Eye (tissue), 1 donor: ENCODE results near the gene CUL1.

ENCODE experiments used
- DNase-seq: peaks from one replicate; pipeline ENCODE4 v3.0.0-alpha.2; 2015

Gene CUL1

DNA sequence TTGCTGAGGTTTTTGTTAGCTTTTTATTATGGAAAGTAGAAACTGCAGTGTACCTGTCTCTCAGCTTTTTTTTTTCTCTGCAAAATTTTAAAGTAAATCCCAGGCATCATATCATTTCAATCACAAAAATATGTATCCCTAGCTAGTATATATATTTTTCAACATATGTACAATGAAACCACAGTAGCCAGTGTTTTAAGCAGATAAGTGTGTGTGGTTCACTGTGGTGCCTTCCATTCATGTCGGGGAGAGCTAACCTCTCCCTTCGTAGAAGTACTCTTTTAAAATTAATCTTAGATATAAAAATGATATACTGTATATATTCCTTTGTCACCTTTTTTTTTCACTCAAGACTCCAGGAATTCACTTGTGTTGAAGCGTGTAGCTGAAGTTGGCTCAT, 22.7 kb downstream of the CUL1 start:
- no peak for DNase-seq

GRCh38 chr7:148722340-148723165, 23.9 kb downstream of the CUL1 start:
- no peak for DNase-seq

DNA sequence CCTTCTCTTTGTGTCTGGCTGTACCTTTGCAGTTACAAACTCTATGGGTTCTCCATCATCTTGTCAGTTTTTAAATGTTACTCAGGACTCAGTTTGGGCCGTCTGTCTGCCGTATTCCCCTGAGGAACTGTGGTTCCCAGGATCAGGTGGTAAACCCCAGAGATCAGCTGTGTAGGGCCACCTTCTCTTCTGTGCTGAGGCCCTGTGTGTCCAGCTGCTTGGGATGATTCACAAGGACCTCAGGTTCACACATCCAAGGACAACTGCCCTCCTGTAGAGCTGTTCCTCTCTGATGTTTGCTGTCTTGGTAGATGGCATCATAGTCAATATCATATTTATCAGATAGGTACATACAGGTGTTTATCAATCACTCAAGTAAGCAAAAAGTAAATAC, 24.5 kb downstream of the CUL1 start:
- DNase-seq, result no peak

DNA sequence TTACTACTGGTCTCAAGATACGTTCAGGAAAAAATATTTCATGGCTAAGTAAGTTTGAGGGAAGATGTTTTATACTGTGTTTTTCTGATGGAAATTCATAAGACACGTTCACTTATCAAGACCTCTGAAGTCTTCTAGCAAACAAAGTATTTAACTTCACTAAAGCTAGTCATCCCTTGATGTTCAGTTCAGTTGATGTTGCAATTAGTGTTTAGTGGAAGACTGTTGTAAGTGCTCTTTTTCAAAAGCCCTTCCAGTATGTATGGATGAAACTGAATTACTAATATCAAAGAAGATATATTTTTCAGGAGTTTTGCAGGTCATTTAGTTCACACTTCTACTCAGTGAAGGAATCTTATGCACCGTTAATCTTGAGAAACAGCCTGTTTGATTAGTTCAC, 25.1 kb downstream of the CUL1 start:
- DNase-seq, result peak; percentile 14

- DNase-seq, result no peak
Observed at GRCh38 chr7:148726385-148726784, 27.7 kb downstream of the CUL1 start.

GRCh38 chr7:148727501-148728278, 29.0 kb downstream of the CUL1 start:
- DNase-seq, result no peak

GRCh38 chr7:148729984-148730733, 31.5 kb downstream of the CUL1 start:
- DNase-seq, result no peak

GRCh38 chr7:148732862-148733261, 34.2 kb downstream of the CUL1 start:
- DNase-seq, result no peak

- no peak for DNase-seq
Observed at GRCh38 chr7:148733496-148733895, 34.8 kb downstream of the CUL1 start.

GRCh38 chr7:148735141-148735540, 36.4 kb downstream of the CUL1 start:
- no peak for DNase-seq

GRCh38 chr7:148735967-148736366, 37.3 kb downstream of the CUL1 start:
- no peak for DNase-seq

GRCh38 chr7:148738737-148739535, 40.2 kb downstream of the CUL1 start:
- no peak for DNase-seq

DNA sequence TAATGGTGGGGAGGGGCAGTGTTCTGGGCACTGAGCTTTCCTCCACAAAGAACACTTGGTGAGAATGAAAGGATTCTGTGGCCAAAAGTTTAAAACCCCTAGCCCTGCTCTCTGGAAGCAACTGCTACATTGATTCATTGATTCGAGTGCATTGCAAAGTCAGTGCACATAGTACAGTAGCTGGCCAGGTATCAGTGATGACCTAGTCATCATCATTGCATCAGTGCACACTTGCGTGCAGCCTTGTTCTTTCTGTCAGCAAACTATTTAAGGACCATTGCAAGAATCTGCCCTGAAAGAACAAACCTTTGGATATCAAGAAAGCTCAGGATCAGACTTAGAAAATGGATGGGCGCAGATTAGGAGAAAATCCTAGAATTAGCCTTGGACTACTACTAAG, 47.4 kb downstream of the CUL1 start:
- DNase-seq, result no peak

DNA sequence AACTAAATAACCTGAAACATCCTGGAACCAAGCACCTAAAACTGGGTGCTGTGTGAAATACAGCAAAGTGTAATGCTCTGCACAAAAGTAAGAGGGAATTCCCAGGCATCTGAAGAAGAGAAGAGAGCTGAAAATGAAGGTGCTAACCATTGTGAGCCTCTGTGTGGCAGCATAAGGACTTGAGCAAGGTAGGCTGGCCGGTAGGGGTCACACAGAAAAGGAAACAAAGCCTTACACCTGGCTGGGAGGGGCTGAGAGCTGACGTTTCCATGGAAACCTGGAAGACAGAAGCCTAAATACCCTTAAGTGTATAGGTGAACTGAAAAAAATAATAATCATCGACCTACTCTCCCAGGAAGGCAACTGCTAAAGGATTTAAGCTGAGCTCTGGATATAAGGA, 48.6 kb downstream of the CUL1 start:
- no peak for DNase-seq

GRCh38 chr7:148750442-148751355, 52.0 kb downstream of the CUL1 start:
- no peak for DNase-seq

- no peak for DNase-seq
Observed at GRCh38 chr7:148753224-148753623, 54.5 kb downstream of the CUL1 start.

DNA sequence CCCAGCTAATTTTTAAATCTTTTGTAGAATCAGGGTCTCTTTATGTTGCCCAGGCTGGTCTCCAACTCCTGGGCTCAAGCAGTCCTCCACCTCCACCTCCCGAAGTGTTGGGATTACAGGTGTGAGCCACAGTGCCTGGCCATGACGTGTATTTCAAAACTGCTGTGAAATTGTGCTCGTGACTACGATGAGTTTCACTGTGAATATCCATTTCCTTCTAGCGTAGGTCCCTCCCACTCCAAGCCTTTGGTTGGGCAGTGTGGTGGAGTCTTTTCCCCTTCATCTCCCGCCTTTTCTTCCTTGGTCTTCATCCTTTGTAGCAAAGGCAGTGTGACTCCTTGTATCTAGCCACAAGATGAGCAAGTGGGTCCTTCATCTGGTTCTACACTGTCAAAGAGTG, 56.2 kb downstream of the CUL1 start:
- no peak for DNase-seq

GRCh38 chr7:148761499-148762278, 63.0 kb downstream of the CUL1 start:
- no peak for DNase-seq

DNA sequence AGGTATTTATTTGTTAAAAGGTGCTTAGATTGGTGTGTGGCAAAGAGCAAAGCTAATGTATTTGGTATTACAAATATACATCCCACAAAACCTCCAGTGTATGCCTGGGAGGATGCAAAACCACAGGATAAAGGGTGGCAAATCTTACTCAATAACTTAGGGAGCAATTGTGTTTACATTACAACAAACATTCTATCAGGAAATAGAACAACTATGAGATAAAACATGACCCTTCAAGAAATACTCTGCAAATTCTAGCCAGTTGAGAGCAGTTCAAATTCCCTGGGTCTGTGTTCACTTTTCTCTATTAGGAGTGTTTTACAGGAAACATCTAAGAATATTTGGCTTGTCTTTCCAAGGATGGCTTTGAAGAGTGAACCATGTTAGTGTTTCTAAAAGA, 64.9 kb downstream of the CUL1 start:
- DNase-seq, result no peak

DNA sequence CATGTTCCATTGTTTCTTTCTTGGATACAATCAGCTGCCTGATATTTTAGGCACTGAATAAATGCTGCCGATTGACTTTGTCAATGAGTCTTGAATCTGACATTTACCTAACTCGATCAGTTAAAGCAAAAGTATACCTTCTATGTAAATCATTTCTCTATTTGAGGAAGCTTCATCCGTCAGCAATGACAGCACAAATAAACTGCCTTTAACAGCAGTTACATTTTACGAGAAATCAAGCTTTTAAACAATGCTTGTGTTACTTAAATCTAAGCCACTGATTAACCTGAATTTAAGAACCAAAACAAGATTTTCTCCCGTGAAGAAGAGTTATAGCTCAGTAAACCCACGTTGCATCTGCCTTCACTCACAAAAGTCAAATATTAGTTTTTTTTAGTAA, 71.3 kb downstream of the CUL1 start:
- no peak for DNase-seq
